ENCODE data around the gene APBA2.

Gene APBA2

GRCh38 chr15:28922707-28923012 lies 36.9 kb downstream of the APBA2 start:
- no peak for DNase-seq (ENCODE audit: low spot score)
- TF ChIP-seq CTCF (IDR thresholded peaks at IDR 0.05; ENCODE audit: extremely low read depth, missing control alignments): no peak

- TF ChIP-seq CTCF (IDR thresholded peaks at IDR 0.05; ENCODE audit: extremely low read depth, missing control alignments): no peak
- DNase-seq (ENCODE audit: low spot score): no peak
Measured at GRCh38 chr15:28923726-28924280, 38.0 kb downstream of the APBA2 start.

DNA sequence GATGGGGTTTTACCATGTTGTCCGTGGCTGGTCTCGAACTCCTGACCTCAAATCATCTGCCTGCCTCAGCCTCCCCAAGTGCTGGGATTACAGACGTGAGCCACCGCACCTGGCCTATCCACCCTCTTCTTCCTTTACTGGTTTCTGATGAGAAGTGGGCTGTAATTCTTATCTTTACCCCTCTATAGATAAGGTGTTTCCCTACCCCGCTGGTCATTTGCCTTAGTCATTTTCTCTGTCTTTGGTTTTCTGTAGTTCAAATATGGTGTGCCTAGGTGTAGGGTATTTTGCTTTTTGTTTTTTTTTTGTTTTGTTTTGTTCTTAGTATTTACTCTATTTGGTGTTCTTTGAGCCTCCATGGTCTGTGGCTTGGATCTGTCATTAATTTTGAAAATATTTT lies 41.3 kb downstream of the APBA2 start:
- no peak for DNase-seq (ENCODE audit: low spot score)
- TF ChIP-seq CTCF (IDR thresholded peaks at IDR 0.05; ENCODE audit: extremely low read depth, missing control alignments): no peak

DNA sequence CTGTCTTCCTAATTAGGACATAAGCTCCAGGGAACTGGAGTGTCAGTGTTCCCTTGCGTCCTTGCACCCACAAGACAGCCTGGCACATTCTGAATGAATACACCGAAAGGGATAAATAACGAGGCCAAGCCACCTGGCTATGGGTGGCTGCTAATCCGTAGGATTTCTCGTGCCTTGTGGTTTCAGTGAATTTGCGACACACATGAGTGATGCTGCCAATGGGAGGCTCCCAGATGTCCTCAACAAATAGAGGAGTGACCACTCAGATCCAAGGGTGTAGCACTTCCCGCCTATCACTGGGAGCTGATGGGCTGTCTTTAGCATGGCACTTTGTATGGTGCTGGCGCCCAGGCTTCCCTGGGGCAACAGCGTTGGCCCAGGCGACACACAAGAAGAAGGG lies 43.4 kb downstream of the APBA2 start:
- no peak for TF ChIP-seq CTCF (IDR thresholded peaks at IDR 0.05; ENCODE audit: extremely low read depth, missing control alignments)
- DNase-seq (ENCODE audit: low spot score): no peak

GRCh38 chr15:28930011-28930410 lies 44.2 kb downstream of the APBA2 start:
- TF ChIP-seq CTCF (IDR thresholded peaks at IDR 0.05; ENCODE audit: extremely low read depth, missing control alignments): no peak
- no peak for DNase-seq (ENCODE audit: low spot score)

DNA sequence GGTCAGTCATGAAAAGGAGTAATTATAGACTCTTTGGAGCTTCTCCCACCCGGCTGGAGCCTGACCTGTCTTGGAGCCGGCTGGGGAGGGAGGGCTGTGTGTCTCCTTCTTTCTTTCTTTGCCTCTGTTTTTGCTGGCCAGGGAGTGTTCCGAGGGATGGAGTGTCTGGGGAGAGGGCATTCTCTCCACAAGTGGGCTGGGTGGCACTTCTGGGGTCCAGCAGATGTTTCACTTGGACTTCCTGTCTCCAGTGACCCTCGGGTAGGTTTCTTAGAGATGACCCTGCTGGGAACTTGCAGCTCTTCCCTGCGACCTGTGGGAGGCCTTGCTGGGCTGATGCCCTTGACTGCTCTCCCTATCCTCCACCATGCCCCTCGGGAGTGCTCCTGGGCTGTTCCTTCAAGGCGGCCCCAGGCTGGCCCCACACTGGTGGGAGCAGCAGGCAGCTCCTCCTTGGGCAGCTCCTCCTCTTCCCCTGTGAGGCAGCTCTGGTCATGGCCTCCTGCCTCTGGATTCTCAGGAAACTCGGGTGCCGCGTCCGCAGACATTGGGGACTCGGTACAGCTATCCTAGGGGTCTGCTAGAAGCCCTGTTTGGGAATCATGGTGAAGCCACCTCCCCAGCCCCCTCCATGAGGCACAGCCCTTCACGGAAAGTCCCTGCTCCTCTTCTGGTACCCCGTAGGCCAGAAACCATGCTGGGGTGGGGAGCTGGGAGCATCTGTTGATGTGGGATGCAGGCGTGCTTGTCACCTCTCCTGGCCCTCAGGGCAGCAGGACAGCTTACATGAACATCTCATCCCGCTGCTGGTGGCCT lies 44.9 kb downstream of the APBA2 start:
- no peak for TF ChIP-seq CTCF (IDR thresholded peaks at IDR 0.05; ENCODE audit: extremely low read depth, missing control alignments)

DNA sequence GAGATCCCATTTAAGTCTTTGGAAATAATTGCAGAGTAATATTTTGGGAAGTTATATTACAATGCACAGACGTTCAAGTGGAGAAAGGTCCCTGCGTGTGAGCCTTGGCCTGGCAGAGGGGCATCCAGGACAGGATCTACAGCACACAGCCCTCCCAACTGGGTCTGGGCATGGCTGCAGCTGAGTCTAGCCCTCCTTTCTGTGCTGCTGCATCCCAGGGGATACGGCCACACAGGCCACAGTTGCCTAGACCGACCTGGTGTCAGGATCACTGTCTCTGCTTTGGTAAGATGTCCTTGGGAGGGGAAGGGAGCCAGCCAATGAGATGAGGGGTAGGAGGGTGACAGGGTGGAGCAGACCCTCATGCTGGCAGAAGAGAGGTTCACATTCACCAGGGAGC lies 46.1 kb downstream of the APBA2 start:
- DNase-seq (ENCODE audit: low spot score): no peak
- no peak for TF ChIP-seq CTCF (IDR thresholded peaks at IDR 0.05; ENCODE audit: extremely low read depth, missing control alignments)

More for the DNA sequence above, 44.9 kb downstream of the APBA2 start:
- DNase-seq (ENCODE audit: low spot score): no peak

All from GM20000 (cell line).